ENCODE measurements around the gene FGF6.

FGF6 gene

GRCh38 chr12:4423528-4424195 is 22.0 kb downstream of the FGF6 start:
- H3K27me3 ChIP-seq (ENCODE audit: insufficient read depth, poor library complexity, severe bottlenecking) = no peaks in the 10 kb centered on the region
- TF ChIP-seq SPI1 (IDR thresholded peaks at IDR 0.05; ENCODE audit: borderline replicate concordance, low read depth) = no peak
- TF ChIP-seq POLR2AphosphoS5 (IDR thresholded peaks at IDR 0.05; ENCODE audit: low read depth) = no peak
- no peak for TF ChIP-seq GABPA (IDR thresholded peaks at IDR 0.05; ENCODE audit: low read depth)
- no peak for TF ChIP-seq CTCF (IDR thresholded peaks at IDR 0.05; ENCODE audit: insufficient read depth, low read length)
- TF ChIP-seq REST (IDR thresholded peaks at IDR 0.05; ENCODE audit: insufficient replicate concordance, low read depth) = no peak
- no peak overlapping the region for H3K27ac ChIP-seq (replicated peaks)
- no peak overlapping the region for H3K4me3 ChIP-seq (replicated peaks; ENCODE audit: insufficient read depth, low read length)
- DNase-seq (ENCODE audit: low read depth in 1 of 2, low spot score in 1 of 2) = no peak

GRCh38 chr12:4422985-4423384 is 22.6 kb downstream of the FGF6 start:
- no peak for TF ChIP-seq GABPA (IDR thresholded peaks at IDR 0.05; ENCODE audit: low read depth)
- TF ChIP-seq REST (IDR thresholded peaks at IDR 0.05; ENCODE audit: insufficient replicate concordance, low read depth) = no peak
- TF ChIP-seq SPI1 (IDR thresholded peaks at IDR 0.05; ENCODE audit: borderline replicate concordance, low read depth) = no peak
- TF ChIP-seq POLR2AphosphoS5 (IDR thresholded peaks at IDR 0.05; ENCODE audit: low read depth) = no peak
- no peak for TF ChIP-seq CTCF (IDR thresholded peaks at IDR 0.05; ENCODE audit: insufficient read depth, low read length)
- no peak overlapping the region for H3K27ac ChIP-seq (replicated peaks)
- DNase-seq (ENCODE audit: low read depth in 1 of 2, low spot score in 1 of 2) = no peak
- no peaks in the 10 kb centered on the region for H3K27me3 ChIP-seq (ENCODE audit: insufficient read depth, poor library complexity, severe bottlenecking)
- H3K4me3 ChIP-seq (replicated peaks; ENCODE audit: insufficient read depth, low read length) = no peak overlapping the region

GRCh38 chr12:4421590-4422031 is 24.0 kb downstream of the FGF6 start:
- peak; percentile 20 to 29 for DNase-seq (ENCODE audit: low read depth in 1 of 2, low spot score in 1 of 2)
- H3K27ac ChIP-seq (replicated peaks) = no peak overlapping the region
- TF ChIP-seq CTCF (IDR thresholded peaks at IDR 0.05; ENCODE audit: insufficient read depth, low read length) (peak; percentile 14), SPI1 (IDR thresholded peaks at IDR 0.05; ENCODE audit: borderline replicate concordance, low read depth) (no peak)
- H3K4me3 ChIP-seq (replicated peaks; ENCODE audit: insufficient read depth, low read length) = no peak overlapping the region
- no peaks in the 10 kb centered on the region for H3K27me3 ChIP-seq (ENCODE audit: insufficient read depth, poor library complexity, severe bottlenecking)
